Fibroblast of skin of left quadriceps (primary cell): ENCODE data around the gene PLCL1.

ENCODE experiments used
- DNase-seq, 2 experiments: peaks; one replicate each; pipeline ENCODE4 v3.0.0-alpha.2; 2013; ENCODE audit warnings: low read depth in 2 of 2

Gene PLCL1

DNA sequence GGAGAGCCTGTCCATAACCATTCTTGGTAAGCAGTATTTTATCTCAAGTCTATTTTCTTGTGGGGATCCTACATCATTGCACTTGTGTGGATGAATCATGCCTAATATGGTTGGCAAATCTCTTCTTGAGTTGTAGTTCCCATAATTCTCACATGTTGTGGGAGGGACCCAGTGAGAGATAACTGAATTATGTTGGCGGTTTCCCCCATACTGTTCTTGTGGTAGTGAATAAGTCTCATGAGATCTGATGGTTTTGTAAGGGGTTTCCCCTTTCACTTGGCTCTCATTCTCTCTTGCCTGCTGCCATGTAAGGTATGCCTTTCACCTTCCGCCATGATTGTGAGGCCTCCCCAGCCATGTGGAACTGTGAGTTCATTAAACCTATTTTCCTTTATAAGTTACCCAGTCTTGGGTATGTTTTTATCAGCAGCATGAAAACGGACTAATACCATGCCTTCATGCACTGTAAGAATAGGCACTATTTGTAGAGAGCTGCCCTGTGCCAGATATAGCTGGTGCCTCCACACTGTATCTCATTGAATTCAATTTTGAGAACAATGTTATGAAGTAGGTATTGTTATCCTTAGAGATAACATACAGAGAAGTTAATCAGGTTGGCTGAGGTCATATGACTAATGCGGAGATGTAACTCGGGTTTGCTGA is 148.3 kb downstream of the PLCL1 start:
- DNase-seq, result no peak

DNA sequence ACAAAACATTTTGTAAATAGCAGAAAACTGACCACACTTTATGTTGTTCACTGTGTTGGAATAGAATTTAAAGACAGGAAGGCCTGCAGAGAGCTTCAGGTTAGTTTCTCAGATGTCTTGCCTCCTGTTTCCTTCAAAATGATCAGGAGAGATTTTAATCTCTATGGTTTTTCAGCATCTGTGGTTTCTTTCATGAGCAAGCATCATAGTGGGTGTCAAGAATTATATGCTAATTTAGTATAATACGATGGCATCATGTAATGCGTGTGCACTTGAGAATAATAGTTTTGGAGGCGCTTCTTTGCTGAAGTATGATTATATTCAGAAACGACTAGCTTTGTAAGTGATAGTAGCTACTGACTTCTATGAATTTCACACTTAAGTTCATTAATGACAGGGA is 149.9 kb downstream of the PLCL1 start:
- DNase-seq, result no peak

DNA sequence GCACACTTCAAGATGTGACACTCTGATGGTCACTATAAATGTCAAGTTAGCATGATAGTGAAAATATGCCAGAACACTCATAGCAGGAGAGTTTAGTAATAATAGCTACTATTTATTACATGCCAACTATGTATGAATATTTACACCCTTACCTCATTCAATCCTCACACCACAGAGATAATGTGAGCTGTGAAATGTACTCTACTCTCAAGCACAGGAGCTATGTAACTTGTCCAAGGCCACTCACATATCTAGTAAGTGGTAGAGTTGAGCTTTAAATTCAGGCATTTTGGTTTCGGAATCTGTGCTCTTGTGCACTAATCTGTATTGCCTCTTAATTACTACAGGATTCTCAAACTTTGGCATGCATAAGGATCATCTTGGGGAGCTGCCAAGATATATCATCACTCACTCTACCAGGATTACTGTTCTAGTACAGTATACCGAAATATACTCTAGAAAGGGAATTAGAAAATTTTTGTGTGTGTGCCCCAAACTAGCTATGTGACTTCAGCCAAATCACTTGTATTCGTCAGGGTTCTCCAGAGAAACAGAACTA is 154.3 kb downstream of the PLCL1 start:
- DNase-seq, result peak in 1 of 2 experiments; percentile 6

DNA sequence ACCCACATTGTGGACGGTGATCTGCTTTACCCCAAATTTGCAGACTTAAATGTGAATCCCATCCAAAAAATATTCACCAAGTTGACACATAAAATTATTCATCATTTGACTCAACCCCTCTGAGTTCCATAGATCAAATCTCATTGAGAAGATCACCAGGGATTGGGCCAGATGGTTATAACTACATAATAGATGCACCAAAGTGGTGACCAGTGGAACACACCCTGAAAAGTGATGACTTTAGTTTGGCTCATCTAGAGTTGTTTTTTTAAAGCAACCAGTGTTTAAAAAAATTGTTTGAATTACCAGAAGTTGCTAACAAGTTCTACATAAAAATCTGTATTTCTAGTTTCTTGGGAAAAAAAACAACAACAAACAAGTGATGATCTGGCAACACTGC is 155.0 kb downstream of the PLCL1 start:
- DNase-seq, result no peak

DNA sequence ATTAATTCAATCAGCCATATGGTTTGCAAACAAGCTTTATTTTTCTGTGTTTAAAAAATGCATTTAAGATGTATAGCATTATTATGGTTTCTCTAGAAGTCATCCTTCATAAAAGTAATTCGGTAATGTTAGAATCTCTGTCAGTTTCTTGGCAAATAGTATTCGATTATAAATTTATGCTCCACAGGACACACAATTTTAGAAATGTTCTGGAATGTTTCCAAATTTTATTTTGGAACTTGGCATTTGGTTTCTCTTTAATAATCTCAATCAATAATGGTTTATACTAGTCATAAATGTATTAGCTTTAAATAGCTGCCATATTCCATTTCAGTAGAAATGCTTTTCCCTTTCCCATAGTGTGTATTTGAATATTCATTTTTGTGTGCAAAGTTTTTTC is 156.4 kb downstream of the PLCL1 start:
- no peak for DNase-seq

DNA sequence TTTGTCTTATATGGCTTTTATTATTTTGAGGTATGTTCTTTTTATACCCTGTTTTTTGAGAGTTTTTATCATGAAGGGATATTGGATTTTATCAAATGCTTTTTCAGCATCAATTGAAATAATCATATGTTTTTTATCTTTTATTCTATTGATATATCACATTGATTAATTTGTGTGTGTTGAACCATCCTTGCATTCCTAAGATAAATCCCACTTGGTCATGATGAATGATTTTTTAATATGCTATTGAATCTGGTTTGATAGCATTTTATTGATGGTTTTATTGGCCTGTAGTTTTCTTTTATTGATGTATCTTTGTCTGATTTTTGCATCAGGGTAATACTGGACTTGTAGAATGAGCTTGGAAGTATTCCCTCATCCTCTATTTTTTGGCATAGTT is 160.3 kb downstream of the PLCL1 start:
- DNase-seq, result no peak

DNA sequence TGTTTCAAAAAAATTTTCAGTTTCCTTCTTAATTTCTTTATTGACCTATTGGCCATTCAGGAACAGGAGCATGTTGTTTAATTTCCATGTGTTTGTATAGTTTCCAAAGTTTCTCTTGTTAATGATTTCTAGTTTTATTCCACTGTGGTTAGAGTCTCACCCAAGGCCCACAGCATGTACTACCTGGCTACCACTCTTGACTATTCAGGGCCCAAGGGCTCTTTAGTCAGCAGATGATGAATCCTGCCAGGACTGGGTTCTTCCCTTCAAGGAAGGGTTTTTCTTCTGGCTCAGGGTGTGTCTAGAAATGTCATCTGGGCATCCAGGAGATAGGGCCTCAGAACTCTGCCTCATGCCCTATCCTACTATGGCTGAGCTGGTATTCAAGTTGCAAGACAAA is 161.4 kb downstream of the PLCL1 start:
- no peak for DNase-seq

DNA sequence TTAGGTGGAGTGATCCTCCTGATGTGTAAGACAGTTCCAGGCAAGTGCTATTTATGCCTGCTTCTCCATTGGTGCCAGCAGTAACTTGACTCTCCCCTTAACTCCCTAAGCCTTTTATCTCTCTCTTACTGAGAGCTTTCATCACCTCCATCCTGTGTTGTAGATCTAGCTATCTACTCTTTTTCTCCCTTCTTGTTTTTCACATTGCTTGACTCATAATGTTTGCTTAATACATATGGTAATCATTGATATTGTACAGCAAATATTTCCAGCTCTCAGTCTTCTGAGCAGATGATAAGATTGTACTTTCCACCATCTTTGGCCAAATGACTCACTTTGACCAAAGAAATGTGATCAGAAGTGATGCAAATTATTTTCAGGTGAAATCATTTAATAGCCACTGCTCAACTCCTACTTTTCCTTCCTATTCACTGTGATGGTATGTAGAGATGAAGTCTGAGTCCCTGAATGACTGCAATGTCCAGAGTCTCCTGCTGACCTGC is 165.0 kb downstream of the PLCL1 start:
- DNase-seq, result peak; percentile 80 to 81

DNA sequence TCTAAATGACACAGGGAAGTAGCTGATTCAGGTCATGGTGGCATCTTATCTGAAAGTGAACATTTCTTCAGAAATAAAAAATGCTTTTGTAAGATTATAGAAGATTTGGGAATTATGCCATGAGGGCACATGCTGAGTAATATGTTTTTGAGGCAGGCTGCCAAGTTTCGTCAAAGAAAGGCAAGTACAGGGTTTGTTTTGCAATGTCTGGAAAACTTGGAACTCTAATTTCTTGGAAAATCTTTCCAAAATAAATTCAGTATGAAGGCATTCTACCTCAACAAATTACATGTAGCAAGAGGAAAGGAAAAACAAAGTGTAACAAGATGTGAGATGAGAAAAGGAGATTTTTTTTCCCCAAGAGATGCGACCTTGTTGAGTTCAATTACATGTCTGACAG is 167.7 kb downstream of the PLCL1 start:
- peak; percentile 77 to 80 for DNase-seq

DNA sequence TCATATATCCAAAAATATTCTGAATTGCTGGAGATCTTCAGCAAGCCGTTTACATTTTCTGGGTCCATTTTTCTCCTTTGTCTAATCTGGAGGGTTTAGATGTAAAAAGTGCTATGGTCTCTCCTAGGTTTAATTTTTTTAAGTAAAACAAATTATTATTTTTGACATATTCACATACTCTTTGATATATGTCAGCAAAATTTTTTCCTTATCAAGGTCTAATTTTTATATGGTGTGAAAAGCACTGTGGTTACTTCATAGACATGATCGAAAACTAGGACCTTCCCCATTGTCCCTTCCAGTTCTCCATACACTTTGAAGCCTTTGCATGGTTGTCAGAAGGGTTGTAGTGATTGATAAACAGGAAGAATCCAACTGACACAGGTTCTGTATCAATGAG is 168.2 kb downstream of the PLCL1 start:
- no peak for DNase-seq

DNA sequence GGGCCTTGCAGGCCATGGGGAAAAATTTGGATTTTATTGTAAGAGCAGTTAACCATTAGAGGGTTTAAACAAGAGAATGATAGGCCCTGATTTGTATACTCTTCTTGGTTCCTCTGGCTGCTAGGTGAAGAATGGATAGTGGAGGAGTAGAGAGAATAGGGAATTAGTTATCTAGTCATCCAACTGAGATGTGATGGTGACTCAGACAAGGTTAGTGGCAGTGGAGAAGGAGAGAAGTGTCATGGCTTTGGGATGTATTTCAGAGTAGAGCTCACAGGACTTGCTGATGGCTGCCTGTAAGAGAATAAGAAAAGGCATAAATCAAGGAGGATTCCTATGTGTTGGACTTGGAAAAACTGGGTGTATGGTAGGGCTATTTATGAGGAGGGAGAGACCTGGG is 169.4 kb downstream of the PLCL1 start:
- DNase-seq, result no peak

DNA sequence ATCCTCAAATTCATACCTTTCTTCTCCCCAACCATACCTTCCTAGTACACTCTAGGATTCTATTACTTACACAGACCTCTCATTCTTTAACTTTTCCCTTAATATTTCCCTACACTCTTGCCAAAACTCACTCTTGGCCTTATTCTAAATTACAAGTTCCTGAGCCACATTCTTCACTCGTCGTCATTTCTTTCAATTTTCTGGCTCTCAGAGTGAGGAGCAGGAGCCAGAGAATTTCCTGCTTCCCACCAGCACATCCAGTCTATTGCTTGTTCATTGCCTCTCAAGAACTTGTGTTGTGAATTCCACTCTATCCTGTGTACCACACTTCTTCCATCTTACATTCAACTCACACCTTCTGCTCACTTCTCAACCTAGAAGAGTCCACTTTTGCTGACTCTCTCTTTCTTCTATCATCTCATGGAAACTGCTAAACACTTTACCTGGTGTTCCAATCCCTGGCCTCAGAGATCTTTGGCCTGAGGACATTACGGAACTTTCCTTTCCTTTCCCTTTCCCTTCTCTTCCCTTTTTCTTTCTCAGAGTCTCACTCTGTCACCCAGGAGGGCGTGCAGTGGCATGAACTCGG is 171.6 kb downstream of the PLCL1 start:
- DNase-seq, result no peak

DNA sequence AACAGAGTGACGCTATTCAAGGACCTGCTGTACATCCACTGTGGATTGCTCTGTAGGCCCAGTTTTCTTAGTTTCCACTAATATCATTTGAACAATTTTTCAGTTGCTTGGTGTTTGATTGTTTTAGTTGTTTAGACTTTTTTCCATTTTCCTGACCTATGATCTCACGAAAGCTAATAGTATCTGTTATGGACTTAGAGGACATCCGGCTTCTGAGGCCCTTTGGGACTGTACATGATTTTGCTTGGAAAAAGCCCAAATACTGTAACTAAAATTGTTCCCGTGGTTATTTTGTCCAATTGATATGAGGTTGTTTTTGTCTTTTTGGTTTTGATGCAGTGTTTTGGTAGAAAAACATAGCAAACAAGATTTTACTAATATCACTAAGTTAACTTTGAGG is 174.6 kb downstream of the PLCL1 start:
- no peak for DNase-seq

DNA sequence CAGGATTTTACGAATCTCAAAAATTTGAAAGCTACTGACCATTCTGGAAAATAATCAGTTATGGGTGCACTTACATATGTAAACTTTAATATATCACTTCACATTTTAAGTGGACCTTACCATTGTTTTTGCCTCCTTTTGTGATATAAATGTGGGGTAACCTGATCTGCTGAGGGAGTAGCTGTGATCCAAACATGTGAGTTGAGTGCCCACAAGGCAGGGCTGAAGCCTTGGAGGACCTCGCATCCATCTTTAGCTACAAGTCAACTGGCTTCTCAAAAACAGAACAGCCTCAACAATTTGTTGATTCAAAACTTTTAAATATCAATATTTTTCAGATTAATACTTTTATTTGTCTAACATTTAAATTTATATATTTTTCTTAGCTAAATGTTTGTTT is 178.2 kb downstream of the PLCL1 start:
- DNase-seq, result no peak

DNA sequence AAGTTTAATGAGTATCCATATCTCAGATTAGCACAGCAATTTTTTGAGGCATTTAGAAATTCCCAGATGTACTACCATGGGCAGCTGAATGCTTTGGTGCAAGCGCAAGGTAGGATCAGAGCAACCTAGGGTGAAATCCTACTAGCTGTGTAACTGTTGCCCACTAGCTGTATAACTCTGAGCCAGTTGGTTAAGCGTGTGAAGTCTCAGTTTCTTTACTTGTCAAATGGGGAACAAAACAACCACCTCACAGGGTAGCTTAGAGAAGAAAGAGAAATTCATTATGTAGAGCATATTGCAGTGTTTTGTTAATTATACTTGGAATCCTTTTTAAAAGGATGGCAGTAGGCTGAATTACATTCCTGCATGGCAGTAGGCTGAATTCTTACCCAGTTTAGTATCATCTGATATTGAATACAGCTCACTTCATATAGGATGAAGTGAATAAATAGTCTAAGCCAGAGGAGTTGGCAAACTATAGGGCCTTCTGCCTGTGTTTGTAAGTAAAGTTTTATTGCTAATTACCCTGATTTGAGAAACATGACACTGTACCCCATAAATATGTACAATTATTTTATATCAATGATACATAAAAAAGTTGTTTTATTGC is 180.7 kb downstream of the PLCL1 start:
- no peak for DNase-seq

DNA sequence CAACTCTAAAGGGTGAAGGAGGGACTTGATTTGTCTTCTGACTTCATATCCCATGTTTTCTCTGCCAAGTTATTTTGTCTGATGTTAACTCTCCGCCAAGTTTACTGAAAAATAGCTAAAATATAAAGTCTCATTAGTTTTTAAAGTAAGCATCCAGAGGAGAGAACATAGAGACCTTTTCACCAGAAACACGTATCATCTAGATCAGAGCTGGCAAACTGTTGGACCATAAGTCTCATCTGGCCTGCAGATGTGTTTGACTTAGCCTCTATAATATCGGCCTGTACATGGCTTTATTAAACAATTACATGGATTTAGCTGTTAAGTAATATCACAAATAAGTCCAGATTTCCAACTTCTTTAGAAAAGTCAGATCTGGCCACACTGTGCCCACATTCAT is 182.6 kb downstream of the PLCL1 start:
- no peak for DNase-seq

DNA sequence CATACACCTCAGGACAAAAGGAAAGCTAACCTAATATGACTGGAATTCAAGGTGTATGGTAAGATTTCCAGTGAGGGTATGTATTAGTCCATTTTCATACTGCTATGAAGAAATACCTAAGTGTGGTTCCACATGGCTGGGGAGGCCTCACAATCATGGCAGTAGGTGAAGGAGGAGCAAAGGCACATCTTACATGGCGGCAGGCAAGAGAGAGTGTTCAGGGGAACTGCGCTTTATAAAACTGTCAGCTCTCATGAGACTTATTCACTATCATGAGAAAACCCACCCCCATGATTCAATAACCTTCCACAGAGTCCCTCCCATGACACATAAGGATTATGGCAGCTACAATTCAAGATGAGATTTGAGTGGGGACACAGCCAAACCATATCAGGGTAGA is 186.0 kb downstream of the PLCL1 start:
- no peak for DNase-seq

DNA sequence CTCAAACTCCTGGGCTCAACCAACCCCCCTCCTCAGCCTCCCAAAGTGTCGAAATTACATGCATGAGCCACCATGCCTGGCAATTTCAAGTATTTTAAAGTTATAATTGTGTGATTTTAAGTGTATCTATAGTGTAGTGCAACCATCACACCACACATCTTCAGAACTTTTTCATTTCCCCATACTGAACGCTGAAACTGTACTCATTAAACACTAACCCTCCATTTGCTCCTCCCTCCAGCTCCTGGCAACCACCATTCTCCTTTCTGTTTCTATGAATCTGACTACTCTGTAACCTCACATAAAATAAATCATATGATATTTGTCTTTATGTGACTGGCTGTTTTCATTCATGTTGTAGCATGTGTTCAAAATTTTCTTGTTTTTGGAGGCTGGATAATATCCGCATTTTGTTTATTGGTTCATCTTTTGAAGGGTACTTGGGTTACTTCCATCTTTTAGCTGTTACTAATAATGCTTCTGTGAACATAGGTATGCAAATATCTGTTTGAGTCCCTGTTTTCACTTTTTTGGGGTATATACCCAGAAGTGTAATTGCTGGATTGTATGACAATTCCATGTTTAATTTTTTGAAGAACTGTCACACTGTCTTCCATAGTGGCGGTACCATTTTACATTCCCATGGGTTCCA is 188.2 kb downstream of the PLCL1 start:
- no peak for DNase-seq

DNA sequence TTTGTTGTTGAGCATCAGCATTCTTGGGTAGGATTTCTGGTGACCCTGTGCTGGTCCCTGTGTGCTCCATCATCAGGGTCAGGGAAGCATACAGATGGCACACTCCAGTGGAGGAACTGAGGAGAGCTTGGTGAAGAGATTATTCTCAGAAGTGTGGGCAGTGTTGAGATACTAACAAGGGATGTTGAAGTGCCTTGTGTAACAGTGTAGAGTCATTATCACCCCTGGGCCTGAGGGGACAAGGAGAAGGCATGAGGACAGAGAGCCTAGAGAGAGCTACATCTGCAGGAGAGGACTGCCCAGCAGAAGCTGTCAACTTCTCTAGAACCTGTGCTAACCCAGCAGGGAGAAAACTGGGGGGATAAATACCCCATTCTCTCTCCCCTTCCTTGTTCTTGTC is 189.0 kb downstream of the PLCL1 start:
- DNase-seq, result no peak

DNA sequence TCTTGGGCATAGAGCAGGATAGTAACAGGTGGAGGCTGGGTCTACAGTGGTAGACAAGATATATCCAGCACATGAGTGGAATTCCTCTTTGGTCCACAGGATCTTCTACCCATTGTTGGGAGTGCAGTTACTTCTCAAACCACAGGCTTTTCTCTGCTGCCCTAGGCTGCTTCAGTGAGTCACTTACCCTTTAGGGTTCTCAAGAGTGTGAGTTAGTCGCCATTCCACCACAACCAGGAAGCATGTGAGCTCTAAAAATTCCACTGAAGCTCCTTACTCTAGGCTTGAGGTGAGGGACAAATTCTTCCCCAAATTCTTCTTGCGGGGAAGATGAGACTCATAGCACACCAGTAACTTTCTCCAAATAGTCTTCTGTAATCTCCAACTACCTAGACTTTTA is 189.4 kb downstream of the PLCL1 start:
- no peak for DNase-seq

DNA sequence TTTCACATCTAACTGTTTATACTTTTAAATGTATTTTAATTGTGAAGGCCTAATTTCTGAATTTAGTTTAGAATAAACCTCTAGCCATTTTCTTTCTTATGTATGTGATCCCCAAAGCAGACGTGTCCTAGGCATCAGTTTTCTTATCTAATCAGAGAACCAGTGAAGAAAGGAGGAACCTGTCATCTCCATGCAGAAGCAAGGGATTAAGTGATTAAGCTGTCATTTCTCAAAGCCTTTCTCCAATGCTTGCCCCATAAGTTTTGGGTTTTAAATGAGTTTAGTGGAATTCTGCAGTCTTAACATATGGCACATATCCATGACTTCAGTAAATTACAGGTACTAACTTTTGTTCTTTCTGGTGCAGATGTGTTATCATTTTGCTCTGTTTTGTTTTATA is 190.4 kb downstream of the PLCL1 start:
- DNase-seq, result no peak

DNA sequence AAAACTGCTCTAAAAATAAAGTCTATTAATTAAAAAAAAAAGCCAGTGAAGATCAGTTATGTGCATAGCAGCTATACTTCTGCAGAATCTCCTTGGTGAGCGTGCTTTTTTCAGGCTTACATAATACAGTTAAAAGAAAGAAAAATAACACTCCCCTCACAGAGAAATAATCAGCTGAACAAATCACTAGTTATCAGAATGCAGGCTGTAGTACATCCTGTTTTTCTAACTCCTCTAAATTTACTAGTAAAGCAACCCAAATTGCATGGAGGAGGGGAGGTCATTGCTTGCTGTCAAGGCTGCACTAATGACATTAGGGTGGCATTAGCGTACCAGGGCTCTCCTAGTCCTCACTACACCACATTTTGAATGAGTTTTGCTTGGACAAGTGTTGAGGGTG is 192.2 kb downstream of the PLCL1 start:
- DNase-seq, result no peak
